ENCODE results near the gene KRT40. TPM values are rescaled to one million over a fixed set of nuclear protein-coding genes. Genes with fewer than 3 reads are reported as not detected.

KRT40 gene
- total and polyA plus RNA-seq, 2 experiments from 2014 or later, result not detected

GRCh38 chr17:40996829-40997228 is 12.7 kb upstream of the KRT40 start:
- H3K27me3 ChIP-seq (ENCODE audit: insufficient read depth), result no peaks in the 10 kb centered on the region
- H3K4me2 ChIP-seq, result no peak overlapping the region
- no peaks in the 10 kb centered on the region for H3F3A ChIP-seq (replicated peaks; ENCODE audit: low read depth)
- no peak overlapping the region for H3K4me3 ChIP-seq
- no peak overlapping the region for H3K27ac Mint-ChIP-seq
- H2AFZ ChIP-seq, result no peak overlapping the region
- H3K9me3 Mint-ChIP-seq, result no peaks in the 10 kb centered on the region
- H3K9me2 ChIP-seq (ENCODE audit: insufficient read depth), result 0 out of 2 replicates have a peak, but pooled peaks cover 4% of the 10 kb centered on the region
- no peaks in the 10 kb centered on the region for H4K20me1 ChIP-seq (replicated peaks; ENCODE audit: insufficient read depth)
- no peaks in the 10 kb centered on the region for H3K4me1 ChIP-seq (ENCODE audit: insufficient read depth)
- no peaks in the 10 kb centered on the region for H3K27me3 Mint-ChIP-seq (ENCODE audit: insufficient read depth, low read depth, poor library complexity)
- TF ChIP-seq, protein P1, sequence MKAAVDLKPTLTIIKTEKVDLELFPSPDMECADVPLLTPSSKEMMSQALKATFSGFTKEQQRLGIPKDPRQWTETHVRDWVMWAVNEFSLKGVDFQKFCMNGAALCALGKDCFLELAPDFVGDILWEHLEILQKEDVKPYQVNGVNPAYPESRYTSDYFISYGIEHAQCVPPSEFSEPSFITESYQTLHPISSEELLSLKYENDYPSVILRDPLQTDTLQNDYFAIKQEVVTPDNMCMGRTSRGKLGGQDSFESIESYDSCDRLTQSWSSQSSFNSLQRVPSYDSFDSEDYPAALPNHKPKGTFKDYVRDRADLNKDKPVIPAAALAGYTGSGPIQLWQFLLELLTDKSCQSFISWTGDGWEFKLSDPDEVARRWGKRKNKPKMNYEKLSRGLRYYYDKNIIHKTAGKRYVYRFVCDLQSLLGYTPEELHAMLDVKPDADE (IDR thresholded peaks at IDR 0.05), result no peak
- TF ChIP-seq EZH2phosphoT487 (IDR thresholded peaks at IDR 0.05; ENCODE audit: unreplicated experiment), result no peak
- TF ChIP-seq ZNF462 (CRISPR knock-in tag; IDR thresholded peaks at IDR 0.05), result no peak
- TF ChIP-seq STAT1 (IDR thresholded peaks at IDR 0.05; ENCODE audit: unreplicated experiment), result no peak
- no peaks in the 10 kb centered on the region for H3K79me2 ChIP-seq (replicated peaks; ENCODE audit: insufficient read depth)
- no peaks in the 10 kb centered on the region for H3K36me3 Mint-ChIP-seq (ENCODE audit: low read depth)
- H3K4me3 Mint-ChIP-seq, result no peak overlapping the region
- ATAC-seq, result no peak
- H3K27ac ChIP-seq (ENCODE audit: low read depth), result no peak overlapping the region
- peaks cover 4% of the 10 kb centered on the region; the same call in 2 of the 3 replicates for H3K4me1 Mint-ChIP-seq
- H3K36me3 ChIP-seq (ENCODE audit: insufficient read depth), result no peaks in the 10 kb centered on the region
- no peak for DNase-seq (ENCODE audit: low spot score)

DNA sequence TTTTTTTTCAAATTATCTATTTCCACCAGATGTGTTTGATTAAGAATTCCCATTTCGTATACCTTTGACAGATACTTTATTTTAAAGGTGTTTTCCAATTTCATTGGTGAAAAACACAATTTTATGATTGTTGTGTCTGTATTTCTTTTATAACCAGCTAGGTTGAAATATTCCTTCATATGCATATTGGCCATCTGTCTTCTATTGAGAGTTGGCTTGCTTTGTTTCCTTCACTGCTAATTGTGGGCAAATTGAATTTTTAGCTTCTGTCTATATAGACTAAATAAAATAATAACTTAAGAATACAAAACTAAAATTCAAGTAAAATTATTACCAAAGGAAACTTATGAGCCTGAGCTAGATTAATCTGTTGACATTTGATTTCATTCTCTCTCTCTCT is 11.0 kb upstream of the KRT40 start:
- H2AFZ ChIP-seq, result no peak overlapping the region
- no peak overlapping the region for H3K27ac ChIP-seq (ENCODE audit: low read depth)
- no peak overlapping the region for H3K4me3 Mint-ChIP-seq
- no peaks in the 10 kb centered on the region for H3K36me3 Mint-ChIP-seq (ENCODE audit: low read depth)
- no peaks in the 10 kb centered on the region for H3K36me3 ChIP-seq (ENCODE audit: insufficient read depth)
- 0 out of 2 replicates have a peak, but pooled peaks cover 4% of the 10 kb centered on the region for H3K9me2 ChIP-seq (ENCODE audit: insufficient read depth)
- TF ChIP-seq, protein P1 (IDR thresholded peaks at IDR 0.05), result no peak
- TF ChIP-seq NANOG (IDR thresholded peaks at IDR 0.05; ENCODE audit: borderline replicate concordance), result no peak
- TF ChIP-seq ZNF331 (CRISPR knock-in tag; IDR thresholded peaks at IDR 0.05; ENCODE audit: low read depth), result no peak
- TF ChIP-seq STAT1 (IDR thresholded peaks at IDR 0.05; ENCODE audit: unreplicated experiment), result no peak
- H3K27me3 Mint-ChIP-seq (ENCODE audit: insufficient read depth, low read depth, poor library complexity), result no peaks in the 10 kb centered on the region
- H3K4me1 ChIP-seq (ENCODE audit: insufficient read depth), result no peaks in the 10 kb centered on the region
- DNase-seq (ENCODE audit: low spot score) (no peak), ATAC-seq (no peak)
- H3K9me3 Mint-ChIP-seq, result no peaks in the 10 kb centered on the region
- no peak overlapping the region for H3K4me2 ChIP-seq
- no peaks in the 10 kb centered on the region for H3K79me2 ChIP-seq (replicated peaks; ENCODE audit: insufficient read depth)
- no peaks in the 10 kb centered on the region for H3F3A ChIP-seq (replicated peaks; ENCODE audit: low read depth)
- no peaks in the 10 kb centered on the region for H3K27me3 ChIP-seq (ENCODE audit: insufficient read depth)
- H4K20me1 ChIP-seq (replicated peaks; ENCODE audit: insufficient read depth), result no peaks in the 10 kb centered on the region
- no peak overlapping the region for H3K4me3 ChIP-seq
- H3K4me1 Mint-ChIP-seq, result peaks cover 4% of the 10 kb centered on the region; the same call in 2 of the 3 replicates
- no peak overlapping the region for H3K27ac Mint-ChIP-seq

Data from GM23338 (cell line).